Panc1 (cell line): ENCODE measurements around the gene CSF1R. TPM values are rescaled to one million over a fixed set of nuclear protein-coding genes. Genes with fewer than 3 reads are reported as not detected.

Experiments used
- ATAC-seq: fragments of 200-7000 bp; cut with Tn5 transposase; 2 replicates; pipeline ENCODE4 v1.9.1; 2020; ENCODE audit warnings: mild to moderate bottlenecking, moderate library complexity
- BruUV-seq: library from RNA; stranded (reverse); fragments of 400-500 nt; replicated peaks from 2 replicates; lab custom pipeline; 2021; lab: Mats Ljungman, UMichigan
- CTCF ChIA-PET: fragments of 300-600 bp; sonication (Branson Sonifier 250); formaldehyde crosslinking; loops from one replicate; lab custom pipeline; 2022; ENCODE audit warnings: antibody characterized with exemption; lab: Charles Lee
- POLR2A ChIA-PET: fragments of 300-600 bp; sonication (Branson Sonifier 250); formaldehyde crosslinking; loops from one replicate; lab custom pipeline; 2022; ENCODE audit warnings: antibody characterized with exemption; lab: Charles Lee
- DNase-seq: peaks from one replicate; pipeline ENCODE4 v3.0.0-alpha.2; 2010; ENCODE audit warnings: low read depth, low spot score
- H3K27ac ChIP-seq: 2 replicates; pipeline ENCODE4 v1.5.1; 2011; ENCODE audit warnings: mild to moderate bottlenecking, low read length, inconsistent platforms
- H3K27me3 ChIP-seq: fragments of 200-500 bp; sonication (Bioruptor generic); 2 replicates; pipeline ENCODE4 v1.6.0; 2014; ENCODE audit warnings: low read length, inconsistent platforms; ENCODE audit not compliant: control insufficient read depth, insufficient read depth
- H3K36me3 ChIP-seq: fragments of 200-500 bp; sonication (Bioruptor generic); 2 replicates; pipeline ENCODE4 v1.5.1; 2014; ENCODE audit warnings: inconsistent platforms, mild to moderate bottlenecking, low read length, moderate library complexity; ENCODE audit not compliant: control insufficient read depth, insufficient read depth
- H3K4me1 ChIP-seq: 2 replicates; pipeline ENCODE4 v1.5.1; 2011; ENCODE audit warnings: inconsistent platforms, mild to moderate bottlenecking, low read length, moderate library complexity; ENCODE audit not compliant: control insufficient read depth, insufficient read depth
- H3K4me3 ChIP-seq, 2 experiments: 2 replicates each; pipeline ENCODE4 v1.5.1; 2011 to 2012; ENCODE audit warnings: low read depth in 2 of 2, low read length in 2 of 2, mild to moderate bottlenecking in 2 of 2, inconsistent platforms in 1 of 2, moderate library complexity in 1 of 2
- H3K9me3 ChIP-seq: fragments of 200-500 bp; sonication (Bioruptor generic); 2 replicates; pipeline ENCODE4 v1.5.1; 2014; ENCODE audit warnings: low read depth, mild to moderate bottlenecking, inconsistent platforms, low read length, moderate library complexity; ENCODE audit not compliant: control insufficient read depth, insufficient read depth
- POLR2AphosphoS5 ChIP-seq: IDR thresholded peaks from 2 replicates; pipeline ENCODE4 v1.6.1; 2012; ENCODE audit warnings: mild to moderate bottlenecking, low read depth, low read length, moderate library complexity
- SIN3A ChIP-seq: IDR thresholded peaks from 2 replicates; pipeline ENCODE4 v1.6.1; 2012; ENCODE audit warnings: low read depth, mild to moderate bottlenecking, low read length, moderate library complexity, borderline replicate concordance; ENCODE audit not compliant: insufficient read depth
- TCF7L2 ChIP-seq: IDR thresholded peaks from 2 replicates; pipeline ENCODE4 v1.6.1; 2011; ENCODE audit warnings: mild to moderate bottlenecking, low read depth, low read length, inconsistent platforms
- in situ Hi-C: cut with HindIII; loops from 2 replicates; pipeline ENCODE4 v1.10.0; 2016; ENCODE audit warnings: low sequenced_read_pairs, low pct_unique_long_range_greater_than_20kb
- intact Hi-C: fragments of 100-400 bp; cut with micrococcal nuclease; formaldehyde crosslinking; loops from one replicate; pipeline ENCODE4 v1.10.0; 2022; ENCODE audit not compliant: unreplicated experiment
- total RNA-seq: library from RNA; stranded (reverse); gene quantifications from one replicate; pipeline ENCODE4 v1.2.1, GENCODE V29; 2021; ENCODE audit not compliant: unreplicated experiment
- TF ChIP-seq, protein P1 (sequence below), 2 experiments: IDR thresholded peaks; 2 replicates each; pipeline ENCODE4 v1.6.1; 2011 to 2012; ENCODE audit warnings: low read depth in 2 of 2, control low read depth in 1 of 2, low read length in 1 of 2, mild to moderate bottlenecking in 1 of 2, moderate library complexity in 1 of 2; ENCODE audit not compliant: insufficient read depth in 1 of 2
- TF ChIP-seq, protein P2 (sequence below): fragments of 450-650 bp; IDR thresholded peaks from 2 replicates; pipeline ENCODE4 v1.5.1; 2017; ENCODE audit warnings: mild to moderate bottlenecking

CSF1R gene
- total RNA-seq, 1 experiment from 2014 or later: 0.05 TPM

DNA sequence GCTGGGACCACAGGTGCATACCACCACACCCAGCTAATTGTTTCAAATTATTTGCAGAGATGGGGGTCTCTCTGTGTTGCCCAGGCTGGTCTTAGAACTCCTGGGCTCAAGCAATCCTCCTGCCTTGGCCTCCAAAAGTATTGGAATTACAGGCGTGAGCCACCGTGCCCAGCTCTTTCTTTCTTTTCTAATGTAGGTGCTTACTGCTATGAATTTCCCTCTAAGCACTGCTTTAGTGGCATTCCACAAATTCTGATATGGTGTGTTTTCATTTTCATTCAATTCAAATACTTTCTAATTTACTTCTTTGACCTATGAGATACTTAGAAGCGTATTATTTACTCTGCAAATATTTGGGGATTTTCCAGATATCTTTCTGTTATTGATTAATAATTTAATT is 70.9 kb downstream of the CSF1R start:
- H3K36me3 ChIP-seq: peaks cover 70% of the 10 kb centered on the region
- no peak overlapping the region for H3K27ac ChIP-seq
- H3K4me3 ChIP-seq: no peak overlapping the region
- POLR2A ChIA-PET: no interaction called here
- peaks cover 20% of the 10 kb centered on the region for H3K9me3 ChIP-seq
- in situ Hi-C loops (no loop called here), intact Hi-C loops (no loop called here)
- H3K27me3 ChIP-seq: no peaks in the 10 kb centered on the region
- ATAC-seq (no peak), DNase-seq (no peak)
- no TSS peak for BruUV-seq
- CTCF ChIA-PET: no interaction called here
- TF ChIP-seq, protein P1, sequence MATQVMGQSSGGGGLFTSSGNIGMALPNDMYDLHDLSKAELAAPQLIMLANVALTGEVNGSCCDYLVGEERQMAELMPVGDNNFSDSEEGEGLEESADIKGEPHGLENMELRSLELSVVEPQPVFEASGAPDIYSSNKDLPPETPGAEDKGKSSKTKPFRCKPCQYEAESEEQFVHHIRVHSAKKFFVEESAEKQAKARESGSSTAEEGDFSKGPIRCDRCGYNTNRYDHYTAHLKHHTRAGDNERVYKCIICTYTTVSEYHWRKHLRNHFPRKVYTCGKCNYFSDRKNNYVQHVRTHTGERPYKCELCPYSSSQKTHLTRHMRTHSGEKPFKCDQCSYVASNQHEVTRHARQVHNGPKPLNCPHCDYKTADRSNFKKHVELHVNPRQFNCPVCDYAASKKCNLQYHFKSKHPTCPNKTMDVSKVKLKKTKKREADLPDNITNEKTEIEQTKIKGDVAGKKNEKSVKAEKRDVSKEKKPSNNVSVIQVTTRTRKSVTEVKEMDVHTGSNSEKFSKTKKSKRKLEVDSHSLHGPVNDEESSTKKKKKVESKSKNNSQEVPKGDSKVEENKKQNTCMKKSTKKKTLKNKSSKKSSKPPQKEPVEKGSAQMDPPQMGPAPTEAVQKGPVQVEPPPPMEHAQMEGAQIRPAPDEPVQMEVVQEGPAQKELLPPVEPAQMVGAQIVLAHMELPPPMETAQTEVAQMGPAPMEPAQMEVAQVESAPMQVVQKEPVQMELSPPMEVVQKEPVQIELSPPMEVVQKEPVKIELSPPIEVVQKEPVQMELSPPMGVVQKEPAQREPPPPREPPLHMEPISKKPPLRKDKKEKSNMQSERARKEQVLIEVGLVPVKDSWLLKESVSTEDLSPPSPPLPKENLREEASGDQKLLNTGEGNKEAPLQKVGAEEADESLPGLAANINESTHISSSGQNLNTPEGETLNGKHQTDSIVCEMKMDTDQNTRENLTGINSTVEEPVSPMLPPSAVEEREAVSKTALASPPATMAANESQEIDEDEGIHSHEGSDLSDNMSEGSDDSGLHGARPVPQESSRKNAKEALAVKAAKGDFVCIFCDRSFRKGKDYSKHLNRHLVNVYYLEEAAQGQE (IDR thresholded peaks at IDR 0.05; ENCODE audit: insufficient read depth in 1 of 2, low read depth in 2 of 2, low read length in 1 of 2): no peak
- no peak for TF ChIP-seq TCF7L2
- TF ChIP-seq, protein P2, sequence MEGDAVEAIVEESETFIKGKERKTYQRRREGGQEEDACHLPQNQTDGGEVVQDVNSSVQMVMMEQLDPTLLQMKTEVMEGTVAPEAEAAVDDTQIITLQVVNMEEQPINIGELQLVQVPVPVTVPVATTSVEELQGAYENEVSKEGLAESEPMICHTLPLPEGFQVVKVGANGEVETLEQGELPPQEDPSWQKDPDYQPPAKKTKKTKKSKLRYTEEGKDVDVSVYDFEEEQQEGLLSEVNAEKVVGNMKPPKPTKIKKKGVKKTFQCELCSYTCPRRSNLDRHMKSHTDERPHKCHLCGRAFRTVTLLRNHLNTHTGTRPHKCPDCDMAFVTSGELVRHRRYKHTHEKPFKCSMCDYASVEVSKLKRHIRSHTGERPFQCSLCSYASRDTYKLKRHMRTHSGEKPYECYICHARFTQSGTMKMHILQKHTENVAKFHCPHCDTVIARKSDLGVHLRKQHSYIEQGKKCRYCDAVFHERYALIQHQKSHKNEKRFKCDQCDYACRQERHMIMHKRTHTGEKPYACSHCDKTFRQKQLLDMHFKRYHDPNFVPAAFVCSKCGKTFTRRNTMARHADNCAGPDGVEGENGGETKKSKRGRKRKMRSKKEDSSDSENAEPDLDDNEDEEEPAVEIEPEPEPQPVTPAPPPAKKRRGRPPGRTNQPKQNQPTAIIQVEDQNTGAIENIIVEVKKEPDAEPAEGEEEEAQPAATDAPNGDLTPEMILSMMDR: no peak
- no peak for TF ChIP-seq SIN3A
- TF ChIP-seq POLR2AphosphoS5: no peak
- H3K4me1 ChIP-seq: no peaks in the 10 kb centered on the region; the same call in 1 of the 2 replicates

DNA sequence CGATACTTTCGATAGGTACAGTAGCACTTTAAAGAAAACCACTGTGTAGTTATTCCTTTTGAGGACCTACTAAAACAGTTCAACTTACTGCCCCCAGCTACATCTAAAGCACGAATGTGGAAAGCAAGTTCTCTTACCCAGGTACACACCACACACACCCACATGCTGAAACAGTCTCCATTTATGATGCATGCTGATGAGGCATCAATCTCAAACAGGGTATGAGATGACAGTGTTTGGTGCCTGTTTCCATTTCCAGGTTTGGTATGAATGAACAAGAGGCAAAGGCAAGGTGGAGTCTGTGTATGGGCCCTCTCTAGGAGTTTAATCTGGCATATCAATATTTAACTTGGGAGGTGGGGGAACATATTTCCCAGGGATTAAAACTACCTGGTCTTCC is 71.9 kb downstream of the CSF1R start:
- Histone ChIP-seq H3K27ac (no peak overlapping the region), H3K9me3 (peaks cover 20% of the 10 kb centered on the region), H3K36me3 (peaks cover 62% of the 10 kb centered on the region), H3K4me1 (no peaks in the 10 kb centered on the region; the same call in 1 of the 2 replicates), H3K27me3 (no peaks in the 10 kb centered on the region), H3K4me3 (no peak overlapping the region)
- ATAC-seq (no peak), DNase-seq (no peak)
- ChIA-PET CTCF (no interaction called here), POLR2A (no interaction called here)
- intact Hi-C loops (no loop called here), in situ Hi-C loops (no loop called here)
- no TSS peak for BruUV-seq
- TF ChIP-seq SIN3A (no peak), POLR2AphosphoS5 (no peak), TCF7L2 (no peak)
- TF ChIP-seq, protein P1 (IDR thresholded peaks at IDR 0.05; ENCODE audit: insufficient read depth in 1 of 2, low read depth in 2 of 2, low read length in 1 of 2): no peak
- TF ChIP-seq, protein P2: no peak
